WTC11 (cell line): ENCODE results near the gene HIF1A. TPM values are rescaled to one million over a fixed set of nuclear protein-coding genes. Genes with fewer than 3 reads are reported as not detected.
A peak's percentile ranks its signal among the peaks of the same experiment; 100 is the strongest.
"Not testable (repeated sequence)": the region's sequence is repeated elsewhere in the genome, so short reads cannot be mapped to it uniquely, and the experiment has no call there.

Experiments used
- ATAC-seq: fragments of 200-7000 bp; cut with Tn5 transposase; 2 replicates; pipeline ENCODE4 v1.10.0; 2021; ENCODE audit warnings: mild to moderate bottlenecking, moderate library complexity
- CTCF ChIA-PET: fragments of 300-600 bp; sonication (Branson Sonifier 250); formaldehyde crosslinking; loops from one replicate; lab custom pipeline; 2021; ENCODE audit warnings: antibody characterized with exemption; lab: Charles Lee
- POLR2A ChIA-PET: fragments of 350-600 bp; sonication (Branson Sonifier 250); formaldehyde crosslinking; loops from one replicate; lab custom pipeline; 2021; ENCODE audit warnings: antibody characterized with exemption; lab: Charles Lee
- DNase-seq: peaks from one replicate; pipeline ENCODE4 v3.0.0; 2021; ENCODE audit warnings: low spot score
- H3K27ac Mint-ChIP-seq: 2 replicates; pipeline ENCODE4 v1.8.0; 2021; ENCODE audit warnings: mixed read lengths
- H3K27me3 Mint-ChIP-seq: 2 replicates; pipeline ENCODE4 v1.8.0; 2021; ENCODE audit warnings: low read depth, mild to moderate bottlenecking, moderate library complexity, mixed read lengths
- H3K36me3 Mint-ChIP-seq: 2 replicates; pipeline ENCODE4 v1.8.0; 2021; ENCODE audit warnings: mixed read lengths
- H3K4me1 Mint-ChIP-seq: 2 replicates; pipeline ENCODE4 v1.8.0; 2022; ENCODE audit warnings: mixed read lengths
- H3K4me3 Mint-ChIP-seq: 2 replicates; pipeline ENCODE4 v1.8.0; 2021; ENCODE audit warnings: mild to moderate bottlenecking, moderate library complexity, mixed read lengths
- H3K9me3 Mint-ChIP-seq: 2 replicates; pipeline ENCODE4 v1.8.0; 2021; ENCODE audit warnings: mixed read lengths
- FOXJ3 ChIP-seq: sonication (generic); formaldehyde crosslinking; IDR thresholded peaks from 2 replicates; pipeline ENCODE4 v1.9.0; 2021; ENCODE audit warnings: missing genetic modification reagents, mild to moderate bottlenecking, borderline replicate concordance
- NFE2L1 ChIP-seq: sonication (generic); formaldehyde crosslinking; IDR thresholded peaks from 2 replicates; pipeline ENCODE4 v1.8.1; 2023; ENCODE audit warnings: missing genetic modification reagents
- SP1 ChIP-seq: sonication (generic); formaldehyde crosslinking; conservative IDR thresholded peaks from 2 replicates; pipeline ENCODE4 v1.8.1; 2022; ENCODE audit warnings: missing genetic modification reagents
- TCF7 ChIP-seq: sonication (generic); formaldehyde crosslinking; IDR thresholded peaks from 2 replicates; pipeline ENCODE4 v1.8.0; 2022; ENCODE audit warnings: mild to moderate bottlenecking, low read depth, missing genetic modification reagents, moderate library complexity
- TEAD1 ChIP-seq: sonication (generic); formaldehyde crosslinking; IDR thresholded peaks from 2 replicates; pipeline ENCODE4 v1.8.0; 2022; ENCODE audit warnings: mild to moderate bottlenecking, missing genetic modification reagents
- TEAD4 ChIP-seq: sonication (generic); formaldehyde crosslinking; IDR thresholded peaks from 2 replicates; pipeline ENCODE4 v1.8.0; 2022; ENCODE audit warnings: mild to moderate bottlenecking, missing genetic modification reagents
- total RNA-seq: library from RNA; stranded (reverse); gene quantifications from 3 replicates; pipeline ENCODE4 v1.2.3, GENCODE V29; 2021
- TF ChIP-seq, protein P1 (sequence below): fragments of 250-450 bp; sonication (Bioruptor Pico); IDR thresholded peaks from 2 replicates; pipeline ENCODE4 v1.9.0; 2021; ENCODE audit warnings: mild to moderate bottlenecking, borderline replicate concordance
- TF ChIP-seq, protein P2 (sequence below): sonication (generic); formaldehyde crosslinking; IDR thresholded peaks from 2 replicates; pipeline ENCODE4 v1.8.0; 2022; ENCODE audit warnings: missing genetic modification reagents
- TF ChIP-seq, protein P3 (sequence below): sonication (generic); formaldehyde crosslinking; IDR thresholded peaks from 2 replicates; pipeline ENCODE4 v1.8.1; 2023; ENCODE audit warnings: mild to moderate bottlenecking, missing genetic modification reagents, moderate library complexity
- TF ChIP-seq, protein P4 (sequence below): sonication (generic); formaldehyde crosslinking; IDR thresholded peaks from 2 replicates; pipeline ENCODE4 v1.8.0; 2022; ENCODE audit warnings: mild to moderate bottlenecking, missing genetic modification reagents
- TF ChIP-seq, protein P5 (sequence below): sonication (generic); formaldehyde crosslinking; IDR thresholded peaks from 2 replicates; pipeline ENCODE4 v1.8.0; 2022; ENCODE audit warnings: mild to moderate bottlenecking, missing genetic modification reagents
- TF ChIP-seq, protein P6 (sequence below): sonication (generic); formaldehyde crosslinking; IDR thresholded peaks from 2 replicates; pipeline ENCODE4 v1.8.0; 2022; ENCODE audit warnings: mild to moderate bottlenecking, missing genetic modification reagents
- TF ChIP-seq, protein P7 (sequence below): sonication (generic); formaldehyde crosslinking; IDR thresholded peaks from 2 replicates; pipeline ENCODE4 v1.8.1; 2022; ENCODE audit warnings: mild to moderate bottlenecking, moderate library complexity, missing genetic modification reagents

The HIF1A gene
- total RNA-seq, 1 experiment from 2014 or later: 165 TPM

DNA sequence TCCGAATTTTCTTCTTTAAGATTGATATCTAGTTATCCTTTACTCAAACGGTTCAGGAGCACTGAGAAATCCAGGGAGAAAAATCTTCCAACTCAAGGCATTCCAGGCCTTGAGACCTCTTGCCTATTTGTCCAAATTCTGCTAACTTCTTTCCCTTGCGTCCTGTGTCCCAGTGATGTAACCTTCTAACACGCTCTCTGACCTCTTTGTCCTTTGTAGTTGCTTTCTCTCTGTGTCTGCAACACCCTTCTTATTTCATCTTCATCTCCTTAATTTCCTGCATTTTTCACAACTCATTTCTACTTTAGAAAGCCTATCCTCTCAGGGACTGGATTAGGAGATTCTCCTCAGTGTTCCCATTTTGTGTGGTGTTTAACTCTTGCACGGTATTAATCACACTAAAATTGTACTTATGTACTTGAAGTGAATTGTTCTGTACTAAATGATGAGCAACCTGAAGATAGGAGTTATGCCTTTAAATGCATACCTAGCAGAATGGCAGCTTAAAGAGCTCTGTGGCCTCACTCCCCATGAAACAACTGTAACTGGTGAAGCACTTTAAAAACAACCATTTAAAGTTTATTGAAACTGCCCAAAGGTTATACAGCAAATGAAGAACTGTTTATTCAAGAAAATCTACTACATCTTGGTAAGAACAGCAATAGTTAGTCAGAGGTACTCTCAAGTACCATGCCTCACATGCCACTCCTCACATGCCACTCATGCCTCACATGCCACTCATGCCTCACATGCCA lies 59.5 kb downstream of the HIF1A start:
- ATAC-seq: no peak; the same call in 1 of the 2 replicates
- TF ChIP-seq, protein P1, sequence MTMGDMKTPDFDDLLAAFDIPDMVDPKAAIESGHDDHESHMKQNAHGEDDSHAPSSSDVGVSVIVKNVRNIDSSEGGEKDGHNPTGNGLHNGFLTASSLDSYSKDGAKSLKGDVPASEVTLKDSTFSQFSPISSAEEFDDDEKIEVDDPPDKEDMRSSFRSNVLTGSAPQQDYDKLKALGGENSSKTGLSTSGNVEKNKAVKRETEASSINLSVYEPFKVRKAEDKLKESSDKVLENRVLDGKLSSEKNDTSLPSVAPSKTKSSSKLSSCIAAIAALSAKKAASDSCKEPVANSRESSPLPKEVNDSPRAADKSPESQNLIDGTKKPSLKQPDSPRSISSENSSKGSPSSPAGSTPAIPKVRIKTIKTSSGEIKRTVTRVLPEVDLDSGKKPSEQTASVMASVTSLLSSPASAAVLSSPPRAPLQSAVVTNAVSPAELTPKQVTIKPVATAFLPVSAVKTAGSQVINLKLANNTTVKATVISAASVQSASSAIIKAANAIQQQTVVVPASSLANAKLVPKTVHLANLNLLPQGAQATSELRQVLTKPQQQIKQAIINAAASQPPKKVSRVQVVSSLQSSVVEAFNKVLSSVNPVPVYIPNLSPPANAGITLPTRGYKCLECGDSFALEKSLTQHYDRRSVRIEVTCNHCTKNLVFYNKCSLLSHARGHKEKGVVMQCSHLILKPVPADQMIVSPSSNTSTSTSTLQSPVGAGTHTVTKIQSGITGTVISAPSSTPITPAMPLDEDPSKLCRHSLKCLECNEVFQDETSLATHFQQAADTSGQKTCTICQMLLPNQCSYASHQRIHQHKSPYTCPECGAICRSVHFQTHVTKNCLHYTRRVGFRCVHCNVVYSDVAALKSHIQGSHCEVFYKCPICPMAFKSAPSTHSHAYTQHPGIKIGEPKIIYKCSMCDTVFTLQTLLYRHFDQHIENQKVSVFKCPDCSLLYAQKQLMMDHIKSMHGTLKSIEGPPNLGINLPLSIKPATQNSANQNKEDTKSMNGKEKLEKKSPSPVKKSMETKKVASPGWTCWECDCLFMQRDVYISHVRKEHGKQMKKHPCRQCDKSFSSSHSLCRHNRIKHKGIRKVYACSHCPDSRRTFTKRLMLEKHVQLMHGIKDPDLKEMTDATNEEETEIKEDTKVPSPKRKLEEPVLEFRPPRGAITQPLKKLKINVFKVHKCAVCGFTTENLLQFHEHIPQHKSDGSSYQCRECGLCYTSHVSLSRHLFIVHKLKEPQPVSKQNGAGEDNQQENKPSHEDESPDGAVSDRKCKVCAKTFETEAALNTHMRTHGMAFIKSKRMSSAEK (CRISPR knock-in tag): no peak
- TF ChIP-seq, protein P2, sequence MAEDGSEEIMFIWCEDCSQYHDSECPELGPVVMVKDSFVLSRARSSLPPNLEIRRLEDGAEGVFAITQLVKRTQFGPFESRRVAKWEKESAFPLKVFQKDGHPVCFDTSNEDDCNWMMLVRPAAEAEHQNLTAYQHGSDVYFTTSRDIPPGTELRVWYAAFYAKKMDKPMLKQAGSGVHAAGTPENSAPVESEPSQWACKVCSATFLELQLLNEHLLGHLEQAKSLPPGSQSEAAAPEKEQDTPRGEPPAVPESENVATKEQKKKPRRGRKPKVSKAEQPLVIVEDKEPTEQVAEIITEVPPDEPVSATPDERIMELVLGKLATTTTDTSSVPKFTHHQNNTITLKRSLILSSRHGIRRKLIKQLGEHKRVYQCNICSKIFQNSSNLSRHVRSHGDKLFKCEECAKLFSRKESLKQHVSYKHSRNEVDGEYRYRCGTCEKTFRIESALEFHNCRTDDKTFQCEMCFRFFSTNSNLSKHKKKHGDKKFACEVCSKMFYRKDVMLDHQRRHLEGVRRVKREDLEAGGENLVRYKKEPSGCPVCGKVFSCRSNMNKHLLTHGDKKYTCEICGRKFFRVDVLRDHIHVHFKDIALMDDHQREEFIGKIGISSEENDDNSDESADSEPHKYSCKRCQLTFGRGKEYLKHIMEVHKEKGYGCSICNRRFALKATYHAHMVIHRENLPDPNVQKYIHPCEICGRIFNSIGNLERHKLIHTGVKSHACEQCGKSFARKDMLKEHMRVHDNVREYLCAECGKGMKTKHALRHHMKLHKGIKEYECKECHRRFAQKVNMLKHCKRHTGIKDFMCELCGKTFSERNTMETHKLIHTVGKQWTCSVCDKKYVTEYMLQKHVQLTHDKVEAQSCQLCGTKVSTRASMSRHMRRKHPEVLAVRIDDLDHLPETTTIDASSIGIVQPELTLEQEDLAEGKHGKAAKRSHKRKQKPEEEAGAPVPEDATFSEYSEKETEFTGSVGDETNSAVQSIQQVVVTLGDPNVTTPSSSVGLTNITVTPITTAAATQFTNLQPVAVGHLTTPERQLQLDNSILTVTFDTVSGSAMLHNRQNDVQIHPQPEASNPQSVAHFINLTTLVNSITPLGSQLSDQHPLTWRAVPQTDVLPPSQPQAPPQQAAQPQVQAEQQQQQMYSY (CRISPR knock-in tag): no peak
- 0 out of 2 replicates have a peak, but pooled peaks have one; percentile 44 for TF ChIP-seq NFE2L1 (CRISPR knock-in tag)
- TF ChIP-seq, all 79 proteins: peak for 1
- Mint-ChIP-seq H3K4me1 (peaks cover 43% of the 10 kb centered on the region), H3K9me3 (peaks cover 8% of the 10 kb centered on the region), H3K27ac (peak overlapping the region; percentile 77), H3K27me3 (no peaks in the 10 kb centered on the region), H3K4me3 (no peak overlapping the region), H3K36me3 (no peaks in the 10 kb centered on the region)
- DNase-seq: no peak
- POLR2A ChIA-PET: no interaction called here
- CTCF ChIA-PET: no interaction called here

DNA sequence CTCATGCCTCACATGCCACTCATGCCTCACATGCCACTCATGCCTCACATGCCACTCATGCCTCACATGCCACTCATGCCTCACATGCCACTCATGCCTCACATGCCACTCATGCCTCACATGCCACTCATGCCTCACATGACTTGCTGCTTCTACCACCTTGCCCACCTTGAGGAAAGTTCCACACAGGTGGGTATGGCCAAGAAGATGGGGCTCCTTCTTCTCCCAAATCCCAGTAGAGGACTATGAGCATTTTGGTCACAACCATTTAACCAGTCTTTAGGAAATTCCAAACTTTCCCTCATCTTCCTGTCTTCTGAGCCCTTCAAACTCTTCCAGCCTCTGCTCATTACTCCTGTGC lies 60.0 kb downstream of the HIF1A start:
- Mint-ChIP-seq H3K27ac (peak overlapping the region; percentile 73), H3K4me1 (peaks cover 38% of the 10 kb centered on the region)
- H3K27me3 Mint-ChIP-seq, H3K4me3 Mint-ChIP-seq, H3K9me3 Mint-ChIP-seq, POLR2A ChIA-PET, ATAC-seq, CTCF ChIA-PET, H3K36me3 Mint-ChIP-seq: not testable (repeated sequence)
- peak; percentile 25 for DNase-seq
- 0 out of 2 replicates have a peak, but pooled peaks have one; percentile 44 for TF ChIP-seq SP1 (CRISPR knock-in tag)
- TF ChIP-seq TEAD4 (CRISPR knock-in tag): peak; percentile 99
- TF ChIP-seq, protein P3, sequence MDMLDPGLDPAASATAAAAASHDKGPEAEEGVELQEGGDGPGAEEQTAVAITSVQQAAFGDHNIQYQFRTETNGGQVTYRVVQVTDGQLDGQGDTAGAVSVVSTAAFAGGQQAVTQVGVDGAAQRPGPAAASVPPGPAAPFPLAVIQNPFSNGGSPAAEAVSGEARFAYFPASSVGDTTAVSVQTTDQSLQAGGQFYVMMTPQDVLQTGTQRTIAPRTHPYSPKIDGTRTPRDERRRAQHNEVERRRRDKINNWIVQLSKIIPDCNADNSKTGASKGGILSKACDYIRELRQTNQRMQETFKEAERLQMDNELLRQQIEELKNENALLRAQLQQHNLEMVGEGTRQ (CRISPR knock-in tag): peak; percentile 51
- TF ChIP-seq, protein P4, sequence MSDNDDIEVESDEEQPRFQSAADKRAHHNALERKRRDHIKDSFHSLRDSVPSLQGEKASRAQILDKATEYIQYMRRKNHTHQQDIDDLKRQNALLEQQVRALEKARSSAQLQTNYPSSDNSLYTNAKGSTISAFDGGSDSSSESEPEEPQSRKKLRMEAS: peak; percentile 30; the same call in 1 of the 2 replicates
- peak; percentile 100 for TF ChIP-seq TEAD1
- TF ChIP-seq, protein P5, sequence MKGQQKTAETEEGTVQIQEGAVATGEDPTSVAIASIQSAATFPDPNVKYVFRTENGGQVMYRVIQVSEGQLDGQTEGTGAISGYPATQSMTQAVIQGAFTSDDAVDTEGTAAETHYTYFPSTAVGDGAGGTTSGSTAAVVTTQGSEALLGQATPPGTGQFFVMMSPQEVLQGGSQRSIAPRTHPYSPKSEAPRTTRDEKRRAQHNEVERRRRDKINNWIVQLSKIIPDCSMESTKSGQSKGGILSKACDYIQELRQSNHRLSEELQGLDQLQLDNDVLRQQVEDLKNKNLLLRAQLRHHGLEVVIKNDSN: peak; percentile 78

DNA sequence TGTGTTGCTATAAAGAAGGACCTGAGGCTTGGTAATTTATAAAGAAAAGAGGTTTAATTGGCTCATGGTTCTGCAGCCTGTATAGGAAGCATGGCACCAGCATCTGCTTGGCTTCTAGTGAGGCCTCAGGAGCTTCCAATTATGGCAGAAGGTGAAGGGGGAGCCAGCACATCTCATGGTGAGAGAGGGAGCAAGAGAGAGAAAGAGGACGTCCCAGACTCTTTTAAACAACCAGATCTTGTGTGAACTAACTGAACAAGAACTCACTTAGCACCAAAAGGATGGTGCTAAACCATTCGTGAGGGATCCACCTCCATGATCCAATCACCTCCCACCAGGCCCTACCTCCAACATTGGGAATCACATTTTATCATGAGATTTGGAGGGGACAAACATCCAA lies 60.8 kb downstream of the HIF1A start:
- ChIA-PET CTCF (interaction anchor here (1.0 kb wide), 1 partner anchor 82 kb away, joined by 4 read pairs; no protein-coding TSS in a partner anchor), POLR2A (no interaction called here)
- DNase-seq (no peak), ATAC-seq (no peak)
- Mint-ChIP-seq H3K36me3 (no peaks in the 10 kb centered on the region), H3K9me3 (peaks cover 8% of the 10 kb centered on the region), H3K4me1 (peaks cover 34% of the 10 kb centered on the region), H3K4me3 (no peak overlapping the region), H3K27me3 (no peaks in the 10 kb centered on the region), H3K27ac (peak overlapping the region; percentile 79)
- TF ChIP-seq TCF7 (CRISPR knock-in tag) (no peak), FOXJ3 (CRISPR knock-in tag) (no peak)
- TF ChIP-seq, protein P2 (CRISPR knock-in tag): no peak
- TF ChIP-seq, protein P6, sequence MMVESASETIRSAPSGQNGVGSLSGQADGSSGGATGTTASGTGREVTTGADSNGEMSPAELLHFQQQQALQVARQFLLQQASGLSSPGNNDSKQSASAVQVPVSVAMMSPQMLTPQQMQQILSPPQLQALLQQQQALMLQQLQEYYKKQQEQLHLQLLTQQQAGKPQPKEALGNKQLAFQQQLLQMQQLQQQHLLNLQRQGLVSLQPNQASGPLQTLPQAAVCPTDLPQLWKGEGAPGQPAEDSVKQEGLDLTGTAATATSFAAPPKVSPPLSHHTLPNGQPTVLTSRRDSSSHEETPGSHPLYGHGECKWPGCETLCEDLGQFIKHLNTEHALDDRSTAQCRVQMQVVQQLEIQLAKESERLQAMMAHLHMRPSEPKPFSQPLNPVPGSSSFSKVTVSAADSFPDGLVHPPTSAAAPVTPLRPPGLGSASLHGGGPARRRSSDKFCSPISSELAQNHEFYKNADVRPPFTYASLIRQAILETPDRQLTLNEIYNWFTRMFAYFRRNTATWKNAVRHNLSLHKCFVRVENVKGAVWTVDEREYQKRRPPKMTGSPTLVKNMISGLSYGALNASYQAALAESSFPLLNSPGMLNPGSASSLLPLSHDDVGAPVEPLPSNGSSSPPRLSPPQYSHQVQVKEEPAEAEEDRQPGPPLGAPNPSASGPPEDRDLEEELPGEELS (CRISPR knock-in tag): no peak
- TF ChIP-seq, protein P7, sequence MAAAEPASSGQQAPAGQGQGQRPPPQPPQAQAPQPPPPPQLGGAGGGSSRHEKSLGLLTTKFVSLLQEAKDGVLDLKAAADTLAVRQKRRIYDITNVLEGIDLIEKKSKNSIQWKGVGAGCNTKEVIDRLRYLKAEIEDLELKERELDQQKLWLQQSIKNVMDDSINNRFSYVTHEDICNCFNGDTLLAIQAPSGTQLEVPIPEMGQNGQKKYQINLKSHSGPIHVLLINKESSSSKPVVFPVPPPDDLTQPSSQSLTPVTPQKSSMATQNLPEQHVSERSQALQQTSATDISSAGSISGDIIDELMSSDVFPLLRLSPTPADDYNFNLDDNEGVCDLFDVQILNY (CRISPR knock-in tag): no peak
